NOMO-1 treated with DMSO at 0.1 percent for 48 hours (cell line): ENCODE data around the gene MUC4.
"Not testable (repeated sequence)": the region's sequence is repeated elsewhere in the genome, so short reads cannot be mapped to it uniquely, and the experiment has no call there.

Experiments
- DNase-seq: peaks from one replicate; lab custom pipeline; 2025; ENCODE audit not compliant: unreplicated experiment; lab: John Stamatoyannopoulos, UW

The MUC4 gene

DNA sequence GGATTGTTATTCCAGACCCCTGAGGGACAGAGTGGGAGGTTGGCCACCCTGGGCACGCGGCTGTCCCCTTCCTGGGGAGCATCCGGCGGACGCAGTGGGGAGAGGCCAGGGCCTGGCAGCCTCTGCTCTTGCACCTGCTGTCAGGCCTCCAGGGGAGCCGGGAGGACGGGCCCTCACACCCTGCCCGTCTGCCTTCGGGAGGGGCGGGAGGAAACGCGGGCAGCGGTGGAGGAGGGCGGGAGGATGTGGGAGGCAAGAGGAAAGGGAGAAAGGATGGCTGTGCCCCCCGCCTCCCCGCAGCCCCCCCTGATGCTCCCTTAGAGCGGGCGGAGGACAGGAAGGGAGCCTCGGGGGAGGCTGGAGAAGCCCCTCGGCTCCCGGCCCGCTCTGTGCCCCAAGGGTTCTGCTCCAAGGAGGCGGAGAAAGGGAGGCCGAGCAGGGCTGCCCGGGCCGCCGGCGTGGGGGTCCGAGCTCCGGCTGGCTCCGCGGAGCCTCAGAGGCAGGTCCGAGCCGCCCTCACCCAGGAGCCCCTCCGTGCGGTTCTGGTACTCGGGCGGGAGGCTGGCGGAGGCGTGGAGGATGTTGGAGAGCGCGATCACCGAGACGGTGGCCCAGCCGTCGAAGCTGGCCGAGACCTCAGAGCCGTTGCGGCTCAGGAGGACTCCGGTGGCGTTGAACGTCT is 50.0 kb downstream of the MUC4 start:
- DNase-seq: no peak

DNA sequence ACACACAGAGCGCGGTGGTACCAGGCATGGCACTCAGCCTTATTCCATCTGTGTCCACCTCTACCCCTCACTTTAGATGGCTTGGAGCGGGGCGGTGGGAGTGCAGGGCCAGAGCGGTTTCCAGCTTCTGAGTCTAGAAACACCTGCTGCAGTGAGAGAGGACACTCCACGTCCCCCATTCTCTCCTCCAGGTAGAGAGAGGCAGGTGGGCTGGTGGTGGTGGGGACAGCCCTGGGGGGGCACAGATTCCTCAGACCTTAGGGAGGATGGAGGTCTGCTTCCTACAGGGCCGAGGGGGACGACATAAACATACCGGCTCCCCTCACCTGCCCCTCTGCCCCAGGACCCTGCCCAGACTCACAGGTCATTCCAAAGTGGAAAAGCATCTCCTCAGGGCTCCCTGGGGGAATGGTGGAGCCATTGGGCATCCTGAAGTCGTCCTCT is 50.6 kb downstream of the MUC4 start:
- DNase-seq: no peak

DNA sequence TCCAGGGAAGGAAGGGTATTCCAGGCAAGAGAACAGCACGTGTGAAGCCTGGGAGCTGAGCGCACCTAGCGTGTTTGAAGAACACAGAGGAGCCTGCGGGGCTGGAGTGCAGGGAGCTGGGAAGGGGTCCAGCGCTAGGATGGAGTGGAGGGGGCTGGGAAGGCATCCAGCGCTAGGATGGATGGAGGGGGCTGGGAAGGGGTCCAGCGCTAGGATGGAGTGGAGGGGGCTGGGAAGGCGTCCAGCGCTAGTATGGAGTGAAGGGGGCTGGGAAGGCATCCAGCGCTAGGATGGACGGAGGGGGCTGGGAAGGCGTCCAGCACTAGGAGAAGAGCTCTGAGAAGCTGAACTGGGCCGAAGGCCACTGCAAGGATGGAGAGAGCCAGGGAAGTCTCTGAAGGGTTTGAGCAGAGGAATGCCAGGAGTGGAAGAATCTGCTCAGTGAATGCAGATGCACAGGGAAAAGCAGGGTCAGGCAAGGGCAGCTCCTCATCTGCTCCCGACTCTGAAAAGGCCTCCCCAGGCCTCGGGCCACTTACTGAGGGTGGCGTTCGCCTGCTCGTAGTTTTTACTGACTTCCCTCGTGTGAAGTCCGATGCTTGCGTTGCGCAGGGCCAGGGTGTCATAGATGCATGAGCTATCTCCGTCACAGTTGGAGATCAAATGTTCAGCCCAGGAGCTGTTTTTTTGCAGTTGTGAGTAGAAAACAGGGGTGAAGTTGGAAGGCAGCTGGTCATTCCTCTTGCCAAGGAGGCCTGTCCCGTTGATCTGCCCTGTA is 51.2 kb downstream of the MUC4 start:
- DNase-seq: no peak

DNA sequence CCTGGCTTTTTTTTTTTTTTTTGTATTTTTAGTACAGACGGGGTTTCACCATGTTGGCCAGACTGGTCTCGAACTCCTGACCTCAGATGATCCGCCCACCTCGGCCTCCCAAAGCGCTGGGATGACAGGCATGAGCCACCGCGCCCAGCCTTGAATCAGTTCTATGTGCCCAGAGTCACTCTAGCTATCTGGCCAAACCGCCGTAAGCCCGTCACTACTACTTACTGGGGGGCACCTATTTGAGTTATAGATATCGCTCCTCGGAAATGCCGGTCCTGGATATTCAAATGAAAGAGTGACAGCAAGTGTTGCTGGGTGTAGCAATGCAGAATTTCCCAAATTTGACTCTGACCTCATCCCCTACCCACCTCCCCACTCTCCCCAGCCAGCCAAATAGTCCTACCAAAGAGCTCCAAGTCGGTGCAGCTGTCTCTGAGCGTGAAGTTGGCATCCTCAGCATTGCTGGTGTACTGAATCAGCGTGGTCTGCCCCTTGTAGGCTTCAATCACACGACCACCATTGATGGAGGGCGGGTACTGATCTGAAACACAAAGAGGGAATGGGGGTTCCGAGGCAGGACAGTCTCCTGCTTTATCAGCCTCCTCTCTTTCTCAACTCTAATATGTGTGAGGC is 52.9 kb downstream of the MUC4 start:
- DNase-seq: no peak

DNA sequence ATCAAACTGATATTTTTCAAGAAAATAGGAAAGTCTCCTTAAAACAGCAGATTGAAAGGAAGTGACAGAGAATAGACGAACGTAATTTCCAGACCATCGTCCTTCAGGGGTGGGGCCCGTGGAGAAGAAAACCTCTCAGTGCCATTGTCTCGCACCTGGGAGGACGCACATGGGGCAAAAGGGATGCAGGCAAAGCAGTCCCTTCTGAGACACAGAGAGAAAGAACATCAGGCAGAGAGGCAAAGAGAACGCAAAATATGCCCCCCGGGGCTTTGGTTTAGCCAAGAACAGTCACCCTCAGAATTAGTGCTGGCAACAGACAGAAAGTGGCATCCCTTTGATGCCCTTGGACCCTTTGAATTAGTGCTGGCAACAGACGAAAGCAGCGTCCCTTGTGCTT is 53.9 kb downstream of the MUC4 start:
- no peak for DNase-seq

DNA sequence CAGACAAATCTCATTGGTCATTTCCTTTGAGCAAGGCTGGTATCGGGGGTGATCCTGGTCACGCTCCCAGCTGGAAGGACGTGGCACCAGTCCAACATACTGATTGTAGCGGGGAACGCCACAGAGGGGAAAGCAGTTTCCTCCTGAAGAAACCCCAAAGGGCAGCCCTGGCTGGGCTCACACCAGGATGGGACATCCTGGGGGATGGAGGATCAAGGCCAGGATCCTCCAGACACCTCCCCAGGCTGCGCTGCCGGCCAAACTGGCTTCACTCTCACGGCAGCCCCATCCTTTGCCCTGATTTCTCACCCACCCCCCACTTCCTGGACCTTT is 54.3 kb downstream of the MUC4 start:
- DNase-seq: no peak

DNA sequence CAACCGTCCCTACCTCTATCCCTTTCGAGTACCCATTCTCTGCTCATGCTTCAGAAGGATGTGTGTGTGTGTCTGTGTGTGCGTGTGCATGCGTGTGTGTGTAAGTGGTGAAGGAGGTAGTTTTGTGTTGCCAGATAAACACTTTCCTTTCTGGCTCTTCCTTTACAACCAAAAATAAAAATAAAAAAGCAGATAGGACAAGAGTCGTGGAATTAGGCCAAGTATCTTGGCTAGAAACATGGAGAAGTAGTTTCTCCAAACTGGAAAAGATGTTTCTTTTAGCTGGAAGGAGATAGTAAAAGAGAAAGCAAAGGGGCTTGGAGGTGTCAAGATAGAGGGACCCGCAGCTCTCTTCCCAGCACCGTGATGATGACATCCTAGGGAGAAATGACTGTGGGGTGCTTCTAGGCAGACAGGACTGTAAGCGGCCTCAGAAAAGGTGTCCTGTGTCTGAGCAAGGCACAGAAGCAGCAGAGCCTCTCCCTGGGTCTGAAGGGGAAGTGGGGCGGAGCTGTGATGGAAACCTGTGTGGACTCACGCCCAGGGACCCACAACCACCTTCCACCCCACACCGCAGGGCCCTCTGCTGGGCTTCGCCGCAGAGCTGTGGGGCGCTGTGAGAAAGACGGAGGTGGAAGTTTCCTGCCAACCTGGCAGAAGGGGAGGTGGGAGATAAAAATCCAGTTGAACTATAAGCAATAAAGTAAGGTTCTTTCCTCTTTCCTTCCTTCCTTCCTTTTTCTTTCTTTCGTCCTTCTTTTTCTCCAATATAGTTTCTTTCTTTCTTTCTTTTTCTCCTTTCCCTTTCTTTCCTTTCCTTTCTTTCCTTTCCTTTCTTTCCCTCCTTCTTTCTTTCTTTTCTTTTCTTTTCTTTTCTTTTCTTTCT is 55.7 kb downstream of the MUC4 start:
- DNase-seq: no peak

DNA sequence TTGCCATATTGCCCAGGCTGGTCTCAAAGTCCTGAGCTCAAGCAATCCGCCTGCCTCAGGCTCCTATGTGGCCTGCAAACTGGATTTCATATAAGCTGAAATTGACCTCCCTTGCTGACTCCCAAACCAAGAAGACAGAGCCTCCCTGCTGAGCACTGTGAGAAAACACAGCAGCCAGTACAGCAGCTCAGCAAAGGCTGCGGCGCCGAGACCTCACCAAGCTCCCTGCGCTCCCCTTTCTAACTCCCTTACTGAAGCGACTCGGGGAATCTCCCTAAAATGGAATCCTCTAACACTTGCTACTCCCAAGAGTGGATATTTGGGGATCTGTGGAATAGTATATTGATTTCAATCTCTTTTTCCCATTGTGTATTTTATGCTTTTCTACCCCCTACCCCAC is 56.3 kb downstream of the MUC4 start:
- no peak for DNase-seq

DNA sequence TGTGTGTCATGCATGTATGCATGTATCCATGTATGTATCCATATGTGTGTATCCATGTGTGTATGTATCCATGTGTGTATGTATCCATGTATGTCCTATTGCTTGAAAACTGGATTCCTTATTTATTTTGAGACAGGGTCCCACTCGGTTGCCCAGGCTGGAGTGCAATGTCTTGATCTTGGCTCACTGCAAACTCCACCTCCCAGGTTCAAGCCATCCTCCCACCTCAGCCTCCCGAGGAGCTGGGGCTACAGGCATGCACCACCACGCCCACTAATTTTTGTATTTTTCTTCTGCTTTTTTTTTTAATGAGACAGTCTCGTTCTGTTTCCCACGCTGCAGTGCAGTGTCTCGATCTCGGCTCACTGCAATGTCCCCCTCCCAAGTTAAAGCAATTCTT is 56.8 kb downstream of the MUC4 start:
- no peak for DNase-seq

DNA sequence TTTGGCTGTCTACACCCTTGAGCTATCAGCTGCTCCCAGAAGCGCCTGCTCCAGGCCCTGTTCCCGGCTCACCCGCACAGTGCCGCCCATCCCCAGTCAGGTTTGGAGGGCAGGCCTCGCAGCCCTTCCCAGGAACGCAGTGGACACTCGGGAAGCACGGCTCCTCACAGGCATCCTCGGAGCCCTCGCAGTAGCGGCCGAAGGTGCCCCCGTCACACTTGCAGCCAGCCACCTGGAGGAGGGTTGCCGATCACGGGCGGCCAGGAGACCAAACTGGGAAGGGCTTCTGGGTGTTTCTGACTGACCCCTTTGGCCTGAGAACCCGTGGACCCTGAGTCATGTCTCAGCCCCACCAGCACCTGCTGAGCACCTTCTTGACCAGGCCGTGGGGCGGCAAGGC is 57.6 kb downstream of the MUC4 start:
- no peak for DNase-seq

DNA sequence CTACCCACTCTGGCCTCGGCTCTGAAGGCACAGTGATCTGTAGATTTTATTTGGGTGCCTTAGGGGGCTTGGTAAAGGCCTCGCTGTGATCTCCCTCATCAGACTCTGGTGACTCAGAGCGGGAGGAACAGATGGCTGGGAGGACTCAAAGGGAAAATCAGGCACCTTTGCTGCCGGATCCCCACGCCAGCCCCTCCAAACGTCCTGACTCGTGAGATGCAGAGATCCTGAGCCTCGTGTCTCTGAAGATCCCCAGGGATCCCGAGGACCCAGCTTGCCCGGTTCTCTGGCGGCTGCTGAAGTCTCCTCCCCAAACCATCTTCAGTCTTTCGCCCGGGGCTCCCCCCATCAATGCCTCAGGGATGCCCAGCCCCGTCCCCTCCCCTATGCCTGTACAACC is 58.1 kb downstream of the MUC4 start:
- no peak for DNase-seq

DNA sequence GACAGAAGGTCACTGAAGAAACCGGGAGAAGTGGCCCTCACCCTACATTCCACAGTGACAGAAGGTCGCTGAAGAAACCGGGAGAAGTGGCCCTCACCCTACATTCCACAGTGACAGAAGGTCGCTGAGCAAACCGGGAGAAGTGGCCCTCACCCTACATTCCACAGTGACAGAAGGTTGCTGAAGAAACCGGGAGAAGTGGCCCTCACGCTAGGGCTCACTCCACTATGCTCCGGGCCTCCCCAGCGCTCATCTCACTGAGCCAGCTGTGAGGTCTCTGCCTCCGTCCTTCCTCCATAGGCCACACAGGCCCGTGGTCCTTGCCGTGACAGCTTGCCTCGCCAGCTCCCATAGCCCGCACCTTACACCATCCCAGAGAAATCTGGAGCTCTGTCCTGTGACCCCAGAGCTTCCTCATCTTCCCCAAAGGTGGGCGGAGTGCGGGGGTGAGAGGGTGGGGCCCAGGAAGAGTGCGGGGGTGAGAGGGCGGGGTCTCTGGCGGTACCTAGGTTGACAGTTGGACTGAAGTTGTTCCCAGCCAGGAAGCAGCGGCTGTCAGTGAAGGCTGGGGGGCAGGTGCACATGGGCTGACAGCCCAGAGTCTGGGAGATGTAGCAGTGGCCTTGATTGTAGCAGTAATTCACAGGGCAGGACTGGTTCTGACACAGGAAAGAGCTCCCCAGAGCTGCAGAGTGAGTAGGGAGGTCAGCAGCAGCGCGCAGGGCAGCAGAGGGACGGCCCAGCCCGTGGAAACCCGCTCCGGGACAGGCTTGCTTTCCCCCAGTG is 59.0 kb downstream of the MUC4 start:
- no peak for DNase-seq

DNA sequence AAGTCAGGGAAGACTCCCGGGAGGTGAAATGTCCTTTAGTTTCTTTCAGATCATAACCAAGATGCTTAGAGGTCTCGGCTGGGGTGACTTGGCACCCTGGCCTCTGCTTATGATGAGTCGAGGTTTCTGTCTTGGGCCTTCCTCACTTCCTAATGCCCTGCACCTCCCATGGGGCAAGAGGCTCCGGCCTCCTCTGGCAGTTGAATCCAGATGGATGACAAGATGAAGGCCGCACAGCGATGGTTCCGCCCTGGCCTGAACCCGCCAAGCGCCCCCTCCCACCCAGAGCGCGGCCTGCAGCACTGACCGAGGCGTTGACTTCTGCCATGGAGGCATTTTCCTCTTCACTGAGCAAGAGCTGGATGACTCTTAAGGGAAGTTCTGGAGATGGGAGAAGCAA is 59.7 kb downstream of the MUC4 start:
- DNase-seq: no peak

DNA sequence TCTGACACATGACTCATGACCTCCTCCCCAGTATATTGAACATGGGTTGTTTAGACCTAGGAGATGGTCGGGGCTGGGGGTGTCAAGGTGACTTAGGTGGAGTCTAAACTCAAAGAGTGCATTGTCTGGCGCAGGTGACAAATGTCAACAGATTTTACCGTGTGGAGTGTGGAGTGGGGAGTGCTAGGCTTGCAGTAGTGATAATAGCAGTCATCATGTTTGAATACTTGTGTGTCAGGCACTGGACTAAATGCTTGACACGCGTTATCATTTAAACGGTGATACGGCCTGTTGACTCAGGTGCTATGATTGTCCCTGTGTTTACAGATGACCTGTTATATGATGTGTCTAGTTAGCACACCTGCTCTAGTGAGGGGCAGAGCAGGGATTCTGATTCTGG is 60.2 kb downstream of the MUC4 start:
- DNase-seq: no peak

DNA sequence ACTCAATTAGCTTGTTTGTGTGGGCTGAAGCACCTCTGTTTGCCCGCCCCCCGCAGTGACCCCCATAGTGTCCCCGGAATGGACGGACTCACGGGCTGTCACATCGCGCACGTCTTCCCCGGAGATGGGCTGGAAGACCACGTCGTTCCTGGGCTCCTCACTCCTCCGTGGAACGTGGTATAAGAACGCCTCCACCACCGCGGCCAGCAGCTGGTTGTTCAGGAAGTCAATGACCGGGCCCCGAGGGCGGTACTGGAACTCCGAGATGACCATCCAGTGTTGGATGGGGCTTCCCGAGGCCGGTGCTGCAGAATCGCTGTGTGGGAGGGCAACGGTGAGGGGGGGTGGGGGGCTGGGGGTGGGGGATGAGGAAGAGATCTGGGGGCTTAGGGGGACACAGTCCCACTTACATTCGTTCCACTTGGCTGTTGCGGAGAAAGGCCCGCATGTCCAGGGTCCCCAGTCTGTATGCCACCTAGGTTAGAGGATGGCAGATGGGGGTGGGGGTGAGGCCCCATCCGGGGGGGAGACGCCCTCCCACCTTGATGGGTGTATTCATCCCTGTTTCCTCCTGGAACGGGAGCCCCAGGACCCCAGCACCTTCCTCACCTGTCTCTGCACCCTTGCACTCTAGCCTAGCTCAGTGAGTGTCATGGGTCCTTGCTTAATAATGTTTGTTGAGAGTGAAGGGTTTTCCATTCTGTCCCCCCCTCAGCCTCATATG is 60.8 kb downstream of the MUC4 start:
- DNase-seq: no peak

DNA sequence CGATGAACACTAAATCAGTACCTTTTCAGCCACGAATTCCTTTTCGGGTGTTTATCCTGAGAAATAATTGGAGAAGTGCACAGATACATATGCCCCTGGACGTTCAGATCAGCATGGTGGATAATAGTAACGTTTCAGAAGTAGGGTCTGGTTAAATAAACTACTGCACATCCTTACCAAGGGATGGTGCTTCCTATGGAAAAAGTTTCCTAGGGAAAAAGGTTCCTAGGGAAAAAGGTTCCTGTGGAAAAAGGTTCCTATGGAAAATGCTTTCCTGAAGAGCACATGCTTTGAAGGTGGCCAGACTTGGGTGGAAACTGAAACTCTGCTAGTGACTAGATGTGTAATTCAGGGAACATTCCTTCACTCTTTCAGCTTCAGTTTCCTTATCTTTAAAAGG is 62.6 kb downstream of the MUC4 start:
- DNase-seq: not testable (repeated sequence)

DNA sequence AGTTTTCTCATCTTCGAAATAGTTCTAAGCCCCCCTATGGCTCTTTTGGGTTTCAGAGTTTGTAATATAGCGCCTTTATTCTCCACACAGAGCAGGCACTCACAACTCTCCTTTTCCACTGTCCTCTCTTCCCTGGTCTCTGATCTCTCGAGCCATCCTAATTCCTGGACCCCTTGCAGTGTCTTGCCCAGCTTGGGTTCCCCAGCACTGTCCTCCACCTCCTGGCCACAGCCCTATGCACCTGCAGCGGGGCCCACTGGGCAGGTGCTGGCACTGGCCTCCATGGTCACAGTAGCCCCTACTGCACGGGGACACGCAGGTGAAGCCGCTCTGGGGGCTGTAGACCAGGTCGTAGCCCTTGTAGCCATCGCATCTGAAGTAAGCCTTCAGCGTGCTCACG is 63.1 kb downstream of the MUC4 start:
- DNase-seq: no peak

DNA sequence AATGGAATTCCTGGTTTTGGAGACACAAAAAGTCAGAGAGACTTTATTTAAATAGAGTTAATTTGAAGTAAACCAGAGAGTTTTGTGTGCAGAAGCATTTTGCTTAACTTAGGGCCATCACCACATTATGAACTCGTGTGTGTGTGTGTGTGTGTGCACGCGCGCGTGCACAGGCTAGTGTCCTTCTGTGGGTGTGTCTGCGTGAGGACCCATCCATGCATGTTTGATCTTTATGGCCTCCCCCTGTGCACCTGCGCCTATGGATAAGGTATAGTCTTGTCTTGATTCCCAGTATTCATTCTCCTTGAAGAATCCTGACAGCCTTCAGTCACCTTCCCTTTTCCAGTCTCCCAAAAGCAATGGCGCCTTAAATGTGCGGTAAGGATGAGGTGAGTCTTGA is 65.0 kb downstream of the MUC4 start:
- no peak for DNase-seq

DNA sequence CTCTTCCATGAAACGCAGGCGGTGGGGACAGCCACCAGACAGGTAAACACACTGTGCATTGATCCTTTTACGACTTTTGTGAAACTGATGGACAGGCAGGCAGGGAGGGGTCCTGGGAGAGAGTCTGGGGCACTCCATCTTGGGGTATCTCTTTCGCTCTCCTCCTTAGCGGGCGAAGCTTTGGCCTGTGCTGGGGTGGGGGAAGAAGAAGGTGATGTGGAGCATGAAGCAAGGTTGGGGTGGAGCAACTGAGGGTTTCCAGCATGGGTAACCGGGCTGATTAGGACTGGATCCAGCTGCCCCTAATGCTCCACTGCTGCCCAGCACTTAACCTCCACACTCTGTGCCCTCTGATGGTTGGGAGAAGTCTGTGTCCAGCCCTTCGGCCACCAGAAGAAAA is 65.4 kb downstream of the MUC4 start:
- no peak for DNase-seq

DNA sequence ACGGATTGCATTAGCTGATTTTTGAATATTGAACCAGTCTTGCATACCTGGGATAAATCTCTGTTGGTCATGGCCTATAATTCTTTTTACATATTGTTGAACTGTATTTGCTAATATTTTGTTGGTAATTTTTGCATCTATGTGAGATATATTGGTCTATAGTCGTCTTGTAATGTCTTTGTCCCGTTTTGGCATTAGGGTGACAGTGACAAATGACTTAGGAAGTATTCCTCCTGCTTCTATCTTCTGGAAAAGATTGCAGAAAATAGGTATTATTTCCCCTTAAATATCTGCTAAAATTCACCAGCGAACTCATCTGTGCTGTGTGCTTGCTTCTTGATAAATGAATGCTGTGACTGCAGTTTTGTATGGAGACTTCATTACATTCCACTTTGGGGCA is 67.3 kb downstream of the MUC4 start:
- DNase-seq: no peak
